Subcutaneous abdominal adipose tissue (tissue), 5 donors: ENCODE measurements around the gene ERC2.

Source experiments
- H3K27ac ChIP-seq: one replicate; pipeline ENCODE4 v1.7.0; 2013; ENCODE audit warnings: low read depth, mild to moderate bottlenecking, inconsistent platforms, low read length, moderate library complexity
- H3K27me3 ChIP-seq, 5 donors: one replicate each; pipeline ENCODE4 v1.7.0; 2013; ENCODE audit warnings: low read length in 5 of 5, inconsistent platforms in 1 of 5; ENCODE audit not compliant: control insufficient read depth in 5 of 5, insufficient read depth in 4 of 5
- H3K36me3 ChIP-seq, 5 donors: one replicate each; pipeline ENCODE4 v1.7.0; 2013; ENCODE audit warnings: low read length in 5 of 5; ENCODE audit not compliant: control insufficient read depth in 5 of 5, insufficient read depth in 5 of 5
- H3K4me1 ChIP-seq, 5 donors: one replicate each; pipeline ENCODE4 v1.7.0; 2013; ENCODE audit warnings: low read length in 5 of 5, mild to moderate bottlenecking in 3 of 5, moderate library complexity in 1 of 5; ENCODE audit not compliant: control insufficient read depth in 5 of 5, insufficient read depth in 5 of 5
- H3K4me3 ChIP-seq, 5 donors: one replicate each; pipeline ENCODE4 v1.7.0; 2013; ENCODE audit warnings: low read length in 5 of 5, low read depth in 1 of 5
- H3K9ac ChIP-seq, 5 donors: one replicate each; pipeline ENCODE4 v1.7.0; 2013; ENCODE audit warnings: low read length in 5 of 5, mild to moderate bottlenecking in 4 of 5, moderate library complexity in 3 of 5
- H3K9me3 ChIP-seq, 5 donors: one replicate each; pipeline ENCODE4 v1.7.0; 2013; ENCODE audit warnings: low read length in 5 of 5; ENCODE audit not compliant: control insufficient read depth in 5 of 5
- donor health status: healthy.
- donor health status: healthy.
- donor health status: healthy.
- donor health status: healthy.
- donor health status: healthy.

ERC2 gene

GRCh38 chr3:55824406-55824805 lies 643.9 kb downstream of the ERC2 start:
- Histone ChIP-seq H3K27me3 (no peaks in the 10 kb centered on the region), H3K4me1 (no peaks in the 10 kb centered on the region), H3K27ac (no peak overlapping the region), H3K4me3 (no peak overlapping the region), H3K36me3 (no peaks in the 10 kb centered on the region), H3K9me3 (no peaks in the 10 kb centered on the region), H3K9ac (no peak overlapping the region)

- H3K27ac ChIP-seq = no peak overlapping the region
- no peaks in the 10 kb centered on the region for H3K9me3 ChIP-seq
- no peak overlapping the region for H3K9ac ChIP-seq
- H3K36me3 ChIP-seq = no peaks in the 10 kb centered on the region
- no peak overlapping the region for H3K4me3 ChIP-seq
- no peaks in the 10 kb centered on the region for H3K4me1 ChIP-seq
- H3K27me3 ChIP-seq = no peaks in the 10 kb centered on the region
Measured at GRCh38 chr3:55823829-55824228, 644.4 kb downstream of the ERC2 start.

DNA sequence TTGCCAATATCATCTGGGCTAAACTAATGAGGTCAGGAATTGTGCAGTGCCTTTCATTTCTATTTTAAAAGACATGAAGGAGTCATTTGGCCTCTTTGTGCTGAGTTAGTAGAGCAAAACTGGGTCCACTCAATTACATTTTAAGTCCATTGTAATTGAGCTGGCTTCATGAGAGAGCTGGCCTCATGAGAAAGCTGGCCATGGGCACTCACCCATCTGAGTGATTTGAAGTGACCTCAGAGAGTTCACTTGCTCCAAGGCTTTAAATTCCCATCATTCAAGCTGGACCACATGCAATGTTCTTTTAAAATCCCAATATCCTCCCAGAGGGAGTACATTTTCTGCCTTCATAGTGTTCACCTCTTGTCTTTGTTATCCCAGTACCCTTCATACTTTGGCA lies 645.3 kb downstream of the ERC2 start:
- Histone ChIP-seq H3K9ac (no peak overlapping the region), H3K27ac (no peak overlapping the region), H3K36me3 (no peaks in the 10 kb centered on the region), H3K27me3 (no peaks in the 10 kb centered on the region), H3K4me1 (no peaks in the 10 kb centered on the region), H3K9me3 (no peaks in the 10 kb centered on the region), H3K4me3 (no peak overlapping the region)

GRCh38 chr3:55819005-55819404 lies 649.3 kb downstream of the ERC2 start:
- Histone ChIP-seq H3K4me1 (peaks cover 0 to 2% (median 0%) of the 10 kb centered on the region in 5 donors), H3K36me3 (no peaks in the 10 kb centered on the region), H3K4me3 (no peak overlapping the region), H3K9me3 (no peaks in the 10 kb centered on the region), H3K9ac (no peak overlapping the region), H3K27ac (no peak overlapping the region), H3K27me3 (no peaks in the 10 kb centered on the region)

DNA sequence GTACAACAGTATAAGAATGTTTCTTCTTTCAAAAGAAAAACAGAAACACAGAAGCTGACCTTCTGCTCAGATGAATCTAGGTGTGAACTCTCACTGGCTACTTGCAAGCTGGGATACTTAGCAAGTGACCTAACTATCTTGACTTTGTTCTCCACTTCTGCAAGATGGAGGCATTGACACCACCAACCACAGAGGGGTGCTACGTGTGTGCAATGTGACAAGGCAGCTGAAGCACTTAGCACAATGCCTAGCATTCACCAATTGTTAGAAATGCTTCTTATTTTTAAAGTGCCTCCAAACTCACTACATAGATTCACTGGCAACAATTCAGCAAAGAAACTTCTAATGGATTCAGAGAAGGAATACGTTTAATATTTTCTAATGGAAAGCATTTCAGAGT lies 649.8 kb downstream of the ERC2 start:
- H3K9me3 ChIP-seq = no peaks in the 10 kb centered on the region
- no peak overlapping the region for H3K4me3 ChIP-seq
- H3K27me3 ChIP-seq = no peaks in the 10 kb centered on the region
- peaks cover 0 to 7% (median 0%) of the 10 kb centered on the region in 5 donors for H3K4me1 ChIP-seq
- H3K9ac ChIP-seq = no peak overlapping the region
- H3K27ac ChIP-seq = no peak overlapping the region
- H3K36me3 ChIP-seq = no peaks in the 10 kb centered on the region

GRCh38 chr3:55816794-55817576 lies 651.3 kb downstream of the ERC2 start:
- H3K4me3 ChIP-seq = no peak overlapping the region
- no peak overlapping the region for H3K9ac ChIP-seq
- peaks cover 0 to 12% (median 4%) of the 10 kb centered on the region in 5 donors for H3K4me1 ChIP-seq
- no peaks in the 10 kb centered on the region for H3K36me3 ChIP-seq
- no peak overlapping the region for H3K27ac ChIP-seq
- H3K9me3 ChIP-seq = no peaks in the 10 kb centered on the region
- H3K27me3 ChIP-seq = no peaks in the 10 kb centered on the region

GRCh38 chr3:55815262-55815661 lies 653.0 kb downstream of the ERC2 start:
- no peak overlapping the region for H3K27ac ChIP-seq
- no peaks in the 10 kb centered on the region for H3K9me3 ChIP-seq
- no peaks in the 10 kb centered on the region for H3K36me3 ChIP-seq
- no peak overlapping the region for H3K4me3 ChIP-seq
- no peaks in the 10 kb centered on the region for H3K27me3 ChIP-seq
- no peak overlapping the region for H3K9ac ChIP-seq
- H3K4me1 ChIP-seq = peaks cover 0 to 12% (median 4%) of the 10 kb centered on the region in 5 donors

- H3K27ac ChIP-seq = no peak overlapping the region
- H3K4me3 ChIP-seq = no peak overlapping the region
- H3K9ac ChIP-seq = no peak overlapping the region
- peaks cover 0 to 12% (median 4%) of the 10 kb centered on the region in 5 donors for H3K4me1 ChIP-seq
- no peaks in the 10 kb centered on the region for H3K36me3 ChIP-seq
- no peaks in the 10 kb centered on the region for H3K27me3 ChIP-seq
- no peaks in the 10 kb centered on the region for H3K9me3 ChIP-seq
Measured at GRCh38 chr3:55813268-55814097, 654.8 kb downstream of the ERC2 start.

GRCh38 chr3:55812394-55813013 lies 655.8 kb downstream of the ERC2 start:
- peaks cover 0 to 12% (median 4%) of the 10 kb centered on the region in 5 donors for H3K4me1 ChIP-seq
- H3K9me3 ChIP-seq = no peaks in the 10 kb centered on the region
- H3K4me3 ChIP-seq = no peak overlapping the region
- no peak overlapping the region for H3K9ac ChIP-seq
- no peaks in the 10 kb centered on the region for H3K27me3 ChIP-seq
- no peaks in the 10 kb centered on the region for H3K36me3 ChIP-seq
- H3K27ac ChIP-seq = no peak overlapping the region

- Histone ChIP-seq H3K9me3 (no peaks in the 10 kb centered on the region), H3K4me3 (no peak overlapping the region), H3K36me3 (no peaks in the 10 kb centered on the region), H3K27me3 (no peaks in the 10 kb centered on the region), H3K9ac (no peak overlapping the region), H3K27ac (no peak overlapping the region), H3K4me1 (no peaks in the 10 kb centered on the region)
Measured at GRCh38 chr3:55807210-55807609, 661.1 kb downstream of the ERC2 start.
